Activated naive CD4-positive, alpha-beta T cell (primary cell): ENCODE results near the gene TTC7B.

ENCODE experiments used
- DNase-seq, 4 experiments: peaks; one replicate each; lab custom pipeline; 2025; lab: John Stamatoyannopoulos, UW

The TTC7B gene

GRCh38 chr14:90648421-90648820, 167.8 kb downstream of the TTC7B start:
- DNase-seq, result no peak

- no peak for DNase-seq
Observed at GRCh38 chr14:90647473-90648005, 168.7 kb downstream of the TTC7B start.

GRCh38 chr14:90645842-90646443, 170.3 kb downstream of the TTC7B start:
- no peak for DNase-seq

- no peak for DNase-seq
Observed at GRCh38 chr14:90644882-90645281, 171.3 kb downstream of the TTC7B start.

GRCh38 chr14:90643982-90644670, 172.1 kb downstream of the TTC7B start:
- DNase-seq, result no peak

GRCh38 chr14:90642244-90642717, 173.9 kb downstream of the TTC7B start:
- DNase-seq, result no peak

- no peak for DNase-seq
Observed at GRCh38 chr14:90641615-90642243, 174.5 kb downstream of the TTC7B start.

- DNase-seq, result no peak
Observed at GRCh38 chr14:90641168-90641567, 175.1 kb downstream of the TTC7B start.

GRCh38 chr14:90639641-90640040, 176.6 kb downstream of the TTC7B start:
- DNase-seq, result no peak

GRCh38 chr14:90632871-90633270, 183.4 kb downstream of the TTC7B start:
- no peak for DNase-seq

- DNase-seq, result no peak
Observed at GRCh38 chr14:90632451-90632850, 183.8 kb downstream of the TTC7B start.

GRCh38 chr14:90630171-90630806, 185.9 kb downstream of the TTC7B start:
- DNase-seq, result no peak

- no peak for DNase-seq
Observed at GRCh38 chr14:90629471-90629870, 186.8 kb downstream of the TTC7B start.

GRCh38 chr14:90628825-90629224, 187.4 kb downstream of the TTC7B start:
- no peak for DNase-seq

GRCh38 chr14:90627478-90627877, 188.8 kb downstream of the TTC7B start:
- no peak for DNase-seq

- no peak for DNase-seq
Observed at GRCh38 chr14:90626550-90626949, 189.7 kb downstream of the TTC7B start.

- DNase-seq, result no peak
Observed at GRCh38 chr14:90625445-90625844, 190.8 kb downstream of the TTC7B start.

GRCh38 chr14:90624732-90625400, 191.4 kb downstream of the TTC7B start:
- DNase-seq, result no peak

GRCh38 chr14:90624227-90624626, 192.0 kb downstream of the TTC7B start:
- no peak for DNase-seq

- DNase-seq, result no peak
Observed at GRCh38 chr14:90621201-90621600, 195.0 kb downstream of the TTC7B start.

- DNase-seq, result no peak
Observed at GRCh38 chr14:90620568-90621077, 195.6 kb downstream of the TTC7B start.

- DNase-seq, result no peak
Observed at GRCh38 chr14:90619911-90620310, 196.3 kb downstream of the TTC7B start.
